GM21825 (cell line): ENCODE results near the gene TENT4A.
A peak's percentile ranks its signal among the peaks of the same experiment; 100 is the strongest.

Experiments used
- ATAC-seq: cut with Tn5 transposase; IDR thresholded peaks from one replicate; pipeline ENCODE4 v1.9.1; 2021; ENCODE audit warnings: mild to moderate bottlenecking, moderate library complexity; ENCODE audit not compliant: unreplicated experiment

The TENT4A gene

DNA sequence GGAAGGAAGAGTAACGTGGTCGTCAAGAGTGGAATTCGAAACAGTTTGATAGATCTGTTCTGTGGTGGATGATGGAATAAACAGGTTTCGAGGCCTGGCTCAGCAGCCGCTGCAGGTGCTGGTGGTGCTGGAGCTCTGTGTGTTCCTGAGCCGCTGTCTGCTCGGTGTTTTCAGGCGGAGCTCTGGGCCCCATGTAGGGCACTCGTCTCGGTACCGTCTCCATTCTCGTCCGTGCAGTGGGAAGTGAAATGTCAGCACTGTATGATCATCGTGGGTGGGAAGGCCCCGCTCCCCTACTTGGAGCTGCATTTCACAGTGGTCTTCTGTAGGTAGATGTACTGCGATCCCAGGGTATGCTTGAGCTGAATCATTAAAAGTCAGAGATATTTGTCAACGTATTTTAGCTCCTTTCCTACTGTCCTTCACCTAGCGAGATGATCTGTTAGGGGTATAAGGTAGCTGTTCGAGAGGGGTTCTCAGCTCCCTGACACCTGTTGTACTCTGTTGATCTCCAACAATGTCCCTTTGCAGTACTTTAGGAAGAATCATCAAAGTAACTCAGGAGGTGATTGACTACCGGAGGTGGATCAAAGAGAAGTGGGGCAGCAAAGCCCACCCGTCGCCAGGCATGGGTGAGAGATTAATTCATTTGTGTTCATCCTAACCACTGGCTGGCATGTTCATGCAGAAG is 35.9 kb downstream of the TENT4A start:
- no peak for ATAC-seq

DNA sequence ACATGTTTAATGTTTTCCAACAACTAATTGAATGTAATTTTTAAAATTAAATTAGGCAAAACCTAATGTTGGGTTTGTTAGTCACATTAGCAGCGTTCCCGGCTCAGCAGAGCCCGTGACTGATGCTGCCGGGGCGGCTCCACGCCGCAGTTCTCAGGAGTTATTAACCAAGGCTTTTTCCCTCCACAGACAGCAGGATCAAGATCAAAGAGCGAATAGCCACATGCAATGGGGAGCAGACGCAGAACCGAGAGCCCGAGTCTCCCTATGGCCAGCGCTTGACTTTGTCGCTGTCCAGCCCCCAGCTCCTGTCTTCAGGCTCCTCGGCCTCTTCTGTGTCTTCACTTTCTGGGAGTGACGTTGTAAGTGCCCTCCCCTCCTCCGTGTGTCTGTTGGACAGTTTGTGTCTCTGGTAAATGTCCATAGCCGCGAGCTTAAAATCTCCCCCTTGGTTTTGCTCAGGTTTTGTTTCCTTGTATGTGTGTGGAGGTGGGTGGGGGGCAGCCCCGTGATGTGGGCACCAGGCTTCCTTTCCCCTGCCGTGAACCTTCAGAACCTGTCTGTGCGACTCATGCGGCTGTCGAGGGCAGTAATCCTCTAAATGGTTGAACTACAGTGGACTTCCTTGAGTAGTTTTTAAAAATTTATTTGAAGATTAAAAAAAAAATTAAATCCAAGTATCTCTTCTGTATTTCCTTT is 37.1 kb downstream of the TENT4A start:
- no peak for ATAC-seq

DNA sequence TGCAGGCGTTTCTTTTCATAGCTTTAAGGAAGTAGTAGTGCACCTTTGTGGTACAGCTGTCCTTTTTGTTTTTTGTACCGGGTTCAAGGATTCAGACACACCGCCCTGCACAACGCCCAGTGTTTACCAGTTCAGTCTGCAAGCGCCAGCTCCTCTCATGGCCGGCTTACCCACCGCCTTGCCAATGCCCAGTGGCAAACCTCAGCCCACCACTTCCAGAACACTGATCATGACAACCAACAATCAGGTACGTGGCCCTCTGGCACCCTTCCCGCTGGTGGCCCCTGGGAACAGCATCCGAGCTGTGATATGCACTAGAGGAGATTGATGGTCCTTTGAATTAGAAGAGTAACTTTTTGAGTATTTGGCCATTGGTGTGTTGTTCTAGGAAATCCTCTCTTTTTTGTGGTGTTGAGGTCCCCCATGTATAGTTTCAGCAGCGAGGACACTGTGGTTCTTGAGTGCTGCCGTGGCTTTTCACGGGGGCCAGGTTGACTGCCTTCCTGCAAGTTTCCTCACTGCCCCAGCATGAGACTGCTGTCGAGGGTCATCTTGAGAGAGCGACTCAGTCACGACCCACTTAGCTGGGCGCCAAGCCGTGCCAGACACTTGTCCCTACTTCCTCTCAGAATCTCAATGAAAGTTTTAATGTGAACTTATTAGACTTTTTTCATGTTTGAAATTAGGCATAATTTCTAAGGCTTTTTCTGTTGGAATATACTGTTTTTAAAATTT is 37.9 kb downstream of the TENT4A start:
- no peak for ATAC-seq

DNA sequence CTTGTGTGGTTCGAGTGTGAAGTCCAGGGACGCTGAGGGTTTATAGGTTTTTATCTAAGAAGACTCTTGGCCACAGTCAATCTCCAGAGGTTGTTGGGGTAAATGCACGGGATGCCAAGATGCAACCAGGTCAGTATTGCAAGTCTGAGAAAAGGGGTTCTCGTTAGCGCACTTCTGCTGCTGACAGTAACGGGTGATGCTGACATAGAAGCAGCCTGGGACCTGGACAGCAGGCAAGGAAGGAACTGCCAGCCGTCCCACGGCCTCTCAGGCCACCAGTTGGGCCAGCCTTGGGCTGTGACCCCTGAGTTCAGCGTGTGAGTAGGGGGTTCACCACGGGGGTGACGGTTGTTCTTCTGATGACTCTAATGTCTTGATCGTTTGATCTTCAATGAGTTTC is 39.0 kb downstream of the TENT4A start:
- ATAC-seq, result no peak

DNA sequence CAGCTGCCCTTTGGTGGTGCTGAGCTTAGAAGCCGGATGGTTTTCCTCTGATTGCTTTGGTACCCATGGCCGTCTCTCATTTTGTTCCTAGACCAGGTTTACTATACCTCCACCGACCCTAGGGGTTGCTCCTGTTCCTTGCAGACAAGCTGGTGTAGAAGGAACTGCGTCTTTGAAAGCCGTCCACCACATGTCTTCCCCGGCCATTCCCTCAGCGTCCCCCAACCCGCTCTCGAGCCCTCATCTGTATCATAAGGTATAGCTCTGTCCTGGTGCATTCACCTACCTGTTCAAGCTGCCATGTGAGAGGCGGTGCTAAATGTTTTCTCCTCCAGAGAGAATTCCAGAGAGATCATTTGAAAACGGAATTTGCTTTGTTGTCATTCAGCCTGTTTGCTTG is 39.5 kb downstream of the TENT4A start:
- no peak for ATAC-seq

DNA sequence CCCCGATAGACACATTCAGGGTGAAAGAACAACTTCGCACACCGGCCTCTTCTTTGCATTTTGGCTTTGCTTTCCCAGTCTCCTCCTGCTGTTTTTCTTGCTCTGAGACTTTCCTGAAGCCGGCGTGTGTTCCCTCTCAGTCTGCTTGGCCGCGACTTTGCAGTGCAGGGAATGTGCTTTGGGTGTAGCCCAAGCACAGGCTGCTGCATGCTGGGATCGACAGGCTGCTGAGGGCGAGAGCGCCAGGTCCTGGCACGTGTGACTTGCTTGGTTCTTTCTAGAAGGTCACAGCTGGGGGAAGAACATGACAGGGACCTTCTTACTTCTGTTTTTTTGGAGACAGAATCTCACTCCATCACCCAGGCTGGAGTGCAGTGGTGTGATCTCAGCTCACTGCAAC is 40.6 kb downstream of the TENT4A start:
- no peak for ATAC-seq

DNA sequence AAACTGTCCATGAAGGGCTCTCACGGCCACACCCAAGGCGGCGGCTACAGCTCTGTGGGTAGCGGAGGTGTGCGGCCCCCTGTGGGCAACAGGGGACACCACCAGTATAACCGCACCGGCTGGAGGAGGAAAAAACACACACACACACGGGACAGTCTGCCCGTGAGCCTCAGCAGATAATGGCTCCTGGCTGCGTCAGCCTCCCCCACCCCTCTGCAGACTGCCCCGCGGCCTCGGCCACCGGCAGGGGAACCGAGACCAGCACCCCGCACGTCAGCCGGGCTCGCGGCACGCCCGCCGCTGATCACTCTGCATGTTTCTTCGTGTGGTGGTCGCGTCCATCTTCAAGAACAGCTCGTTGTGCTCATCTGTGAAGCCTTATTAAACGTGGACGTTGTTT is 41.5 kb downstream of the TENT4A start:
- ATAC-seq, result no peak

DNA sequence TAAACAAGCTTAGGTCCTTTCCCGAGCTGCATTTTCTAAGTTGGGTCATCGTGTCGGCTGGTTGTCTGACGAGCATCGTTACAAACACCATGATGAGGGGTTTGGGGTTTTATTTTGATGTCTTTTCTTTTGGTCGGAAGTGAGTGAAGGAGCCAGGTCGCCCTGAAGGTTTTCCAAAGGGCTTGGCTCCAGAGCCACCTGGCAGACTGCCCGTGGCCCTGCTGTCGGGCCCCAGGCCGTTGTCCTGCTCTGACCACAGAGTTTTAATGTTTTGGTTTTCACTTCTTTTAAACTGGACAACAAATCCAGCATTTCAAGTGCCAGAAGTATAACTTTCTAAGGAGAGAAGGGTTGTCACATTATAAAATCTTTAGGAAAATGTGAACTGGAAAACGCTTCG is 42.3 kb downstream of the TENT4A start:
- ATAC-seq, result no peak

DNA sequence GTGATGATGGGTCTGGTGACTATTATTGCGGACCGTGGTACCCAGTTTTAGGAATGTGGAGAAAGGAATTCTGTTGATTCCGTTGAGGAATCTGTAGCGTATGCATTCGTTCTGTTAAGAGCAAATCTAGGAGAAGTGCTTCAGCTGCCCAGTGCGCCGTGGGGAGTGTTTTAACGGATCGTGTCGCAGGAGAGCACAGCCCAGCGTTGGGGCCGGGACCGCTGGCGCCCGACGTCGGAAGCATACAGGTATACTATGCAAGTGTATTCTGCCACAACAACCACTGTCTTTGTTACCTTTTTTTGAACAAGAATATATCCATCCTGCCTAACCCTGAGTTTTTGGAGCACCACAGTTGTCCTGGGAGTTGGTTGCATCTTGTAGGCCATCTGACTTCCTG is 42.7 kb downstream of the TENT4A start:
- no peak for ATAC-seq

DNA sequence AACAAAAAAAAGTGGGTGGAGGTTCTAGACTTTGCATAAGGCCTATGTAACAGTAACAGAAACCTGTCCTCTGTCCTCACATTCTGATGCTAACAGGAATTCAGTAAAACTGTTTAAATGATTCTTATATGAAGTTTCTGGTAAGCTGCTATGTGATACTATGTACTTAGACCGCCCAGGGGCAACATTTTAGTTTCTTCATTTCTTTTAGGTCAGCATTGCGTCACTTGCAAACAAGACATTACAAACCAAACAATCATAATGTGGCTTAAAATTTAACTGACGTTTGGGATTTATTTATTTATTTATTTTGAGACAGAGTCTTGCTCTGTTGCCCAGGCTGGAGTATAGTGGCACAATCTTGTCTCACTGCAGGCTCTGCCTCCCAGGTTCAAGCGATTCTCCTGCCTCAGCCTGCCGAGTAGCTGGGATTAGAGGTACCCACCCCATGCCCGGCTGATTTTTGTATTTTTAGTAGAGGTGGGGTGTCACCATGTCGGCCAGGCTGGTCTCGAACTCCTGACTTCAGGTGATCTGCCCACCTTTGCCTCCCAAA is 44.3 kb downstream of the TENT4A start:
- no peak for ATAC-seq

DNA sequence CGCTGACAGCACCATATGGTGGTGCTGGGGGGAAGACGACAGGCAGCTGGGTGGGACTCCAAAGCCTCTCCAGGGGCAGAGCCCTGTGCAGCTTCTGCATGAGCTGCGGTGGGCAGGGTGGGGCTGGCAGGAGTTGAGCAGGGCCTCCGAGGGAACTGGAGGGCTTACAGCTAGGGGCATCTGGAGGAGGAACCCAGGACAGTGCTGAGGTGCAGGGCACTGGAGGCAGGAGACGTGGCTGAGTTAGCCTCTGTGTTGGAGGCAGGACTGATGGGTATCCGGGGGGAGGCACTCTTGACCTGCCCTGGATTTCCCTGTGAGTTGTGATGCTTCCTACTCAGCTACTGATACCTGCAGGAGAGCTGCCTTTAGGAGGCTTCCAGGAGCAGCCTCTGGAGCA is 45.0 kb downstream of the TENT4A start:
- ATAC-seq, result no peak

DNA sequence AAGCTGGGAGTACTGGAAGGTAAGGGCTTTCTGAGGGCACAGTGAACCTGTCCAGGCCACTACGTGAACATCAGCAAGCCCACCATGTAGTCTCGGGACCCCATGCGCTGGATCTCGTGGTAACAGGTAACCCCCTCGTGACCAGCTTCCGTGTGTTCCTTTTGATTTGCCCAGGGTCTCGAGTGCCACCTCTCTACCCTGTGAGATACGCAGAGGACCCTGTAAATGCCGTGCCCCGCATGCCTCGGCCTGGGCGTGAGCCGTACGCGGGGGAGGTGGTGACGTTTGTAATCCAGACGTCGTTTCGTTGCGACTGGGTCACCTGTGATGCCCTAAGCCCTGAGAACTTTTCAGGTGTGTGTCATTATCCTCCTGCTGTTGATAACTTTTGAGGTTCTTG is 45.5 kb downstream of the TENT4A start:
- ATAC-seq, result no peak

DNA sequence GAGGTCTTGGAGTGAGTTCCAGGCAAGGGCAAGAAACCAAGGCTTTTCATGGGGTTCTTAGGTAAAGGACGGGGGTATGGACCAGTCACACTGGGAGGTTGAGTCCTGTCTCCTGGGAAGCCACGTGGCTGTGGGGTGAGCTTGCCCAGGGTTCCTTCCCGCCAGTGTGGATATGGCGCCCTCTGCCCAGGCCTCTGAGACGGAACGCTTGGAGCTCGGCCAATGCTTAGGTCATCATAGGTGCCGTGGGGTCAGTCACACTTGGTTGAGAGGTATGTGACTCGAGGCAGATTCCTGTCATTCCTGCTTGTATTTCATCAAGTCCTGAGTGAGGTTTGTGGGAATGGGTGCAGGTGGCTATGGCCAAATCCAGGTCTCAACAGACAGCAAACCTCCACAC is 46.2 kb downstream of the TENT4A start:
- no peak for ATAC-seq

DNA sequence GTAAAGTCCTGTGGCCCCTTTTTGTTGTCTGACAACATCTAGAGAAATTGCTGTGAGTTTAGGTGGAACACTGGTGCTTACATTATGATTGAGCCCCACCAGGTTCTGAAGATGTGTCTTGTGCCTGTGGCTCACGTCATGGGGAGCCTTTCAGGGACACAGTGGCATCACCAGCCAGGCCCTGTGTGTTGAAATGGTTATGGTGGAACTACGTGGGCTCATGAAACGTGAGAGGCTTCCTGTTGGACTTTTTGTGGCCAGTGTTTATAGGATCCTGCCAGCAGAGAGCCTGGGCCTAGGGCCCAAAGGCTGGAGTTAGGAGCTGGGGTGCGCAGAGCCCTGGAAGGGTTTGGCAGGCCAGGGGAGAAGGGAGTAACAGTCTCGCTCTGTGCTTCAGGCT is 46.8 kb downstream of the TENT4A start:
- ATAC-seq, result no peak

DNA sequence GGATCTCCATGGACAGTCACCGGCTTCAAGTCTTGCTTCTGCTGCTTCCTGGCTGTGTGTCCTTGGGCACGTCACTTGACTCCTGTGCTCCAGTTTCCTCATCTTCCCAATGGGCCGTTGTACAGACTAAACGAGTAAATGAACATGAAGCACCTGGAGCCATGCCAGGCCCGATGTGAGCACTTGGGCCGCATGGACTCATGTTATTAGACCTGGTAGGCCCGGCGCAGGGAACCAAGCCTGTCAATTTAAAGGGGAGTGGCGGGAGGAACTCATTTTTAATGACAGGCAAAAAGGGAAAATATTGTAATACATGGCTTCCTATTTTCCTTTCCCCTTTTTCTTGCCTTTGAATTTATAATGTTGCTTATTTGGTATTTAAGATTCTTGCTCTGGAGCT is 47.5 kb downstream of the TENT4A start:
- no peak for ATAC-seq

DNA sequence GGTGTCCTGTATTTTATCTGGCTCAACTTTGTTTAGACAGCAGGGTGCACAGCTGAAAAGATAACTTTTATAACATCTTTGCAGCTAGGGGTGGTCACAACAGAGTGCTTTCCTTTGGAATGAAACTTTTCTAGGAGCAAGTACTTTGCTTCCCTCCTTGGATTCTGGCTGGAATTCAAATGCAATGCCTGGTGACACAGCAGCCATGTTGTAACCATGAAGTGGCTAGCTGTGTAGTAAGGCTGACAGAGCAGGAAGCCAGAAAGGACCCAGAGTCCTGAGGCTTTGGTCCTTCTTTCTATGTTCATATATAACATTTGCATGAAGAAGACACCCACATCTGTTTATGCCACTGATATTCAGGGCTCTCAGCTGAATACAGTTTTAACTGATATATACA is 48.1 kb downstream of the TENT4A start:
- no peak for ATAC-seq

DNA sequence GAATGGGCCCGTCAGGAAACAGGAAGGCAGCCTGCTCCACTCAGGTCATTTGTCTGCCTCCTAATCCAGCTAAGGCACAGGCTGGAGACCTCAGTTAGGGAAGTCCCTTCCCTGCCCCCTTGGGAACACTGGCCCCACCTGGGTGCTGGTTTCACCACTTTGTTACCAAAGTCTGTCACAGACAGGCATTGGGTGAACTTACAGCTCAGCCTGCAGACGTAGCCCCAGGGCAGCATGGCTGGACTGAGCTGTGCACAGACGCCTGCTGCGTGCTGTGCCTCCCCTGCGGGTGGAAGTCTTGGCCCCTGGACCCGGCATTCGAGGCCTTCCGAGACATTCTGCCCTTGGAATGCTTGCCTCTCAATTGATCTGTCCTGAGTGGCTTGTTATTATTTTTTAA is 48.9 kb downstream of the TENT4A start:
- no peak for ATAC-seq

DNA sequence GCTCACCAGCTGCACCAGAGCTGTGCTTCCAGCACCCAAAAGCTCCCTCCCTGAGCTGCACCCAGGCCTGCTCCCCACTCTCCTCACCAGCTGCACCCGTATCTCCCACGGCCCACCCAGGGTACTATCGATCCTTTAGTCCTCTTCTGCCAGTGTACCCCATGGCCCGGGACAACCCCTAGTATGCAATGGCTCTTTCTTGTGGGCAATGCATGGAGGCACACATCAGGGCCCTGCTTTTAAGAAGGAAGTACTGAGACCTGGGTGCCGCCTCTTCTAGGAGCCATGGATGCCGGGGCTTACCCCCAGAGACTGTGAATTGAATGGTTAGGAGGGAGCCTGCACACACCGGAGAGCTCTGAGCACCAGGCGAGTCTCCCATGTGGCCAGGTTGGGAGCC is 49.5 kb downstream of the TENT4A start:
- no peak for ATAC-seq

DNA sequence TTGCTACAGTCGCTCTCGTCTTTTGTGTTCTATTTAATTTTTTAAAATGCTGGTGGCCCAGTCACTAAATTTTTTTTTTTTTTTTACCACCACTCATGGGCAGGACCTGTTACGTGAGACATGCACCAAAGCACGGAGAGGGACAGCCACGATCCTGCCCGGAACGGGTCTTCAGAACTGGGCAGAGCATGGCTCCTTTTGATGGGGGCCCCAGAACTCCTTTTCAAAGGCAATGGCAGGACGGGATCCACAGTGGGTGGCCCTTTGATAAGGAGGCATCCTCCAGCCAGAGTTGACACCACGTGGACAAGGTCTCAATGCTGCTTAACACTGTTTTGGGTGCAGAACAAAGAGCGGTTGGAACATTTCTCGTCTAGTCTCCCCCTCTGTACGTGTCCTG is 50.0 kb downstream of the TENT4A start:
- no peak for ATAC-seq

DNA sequence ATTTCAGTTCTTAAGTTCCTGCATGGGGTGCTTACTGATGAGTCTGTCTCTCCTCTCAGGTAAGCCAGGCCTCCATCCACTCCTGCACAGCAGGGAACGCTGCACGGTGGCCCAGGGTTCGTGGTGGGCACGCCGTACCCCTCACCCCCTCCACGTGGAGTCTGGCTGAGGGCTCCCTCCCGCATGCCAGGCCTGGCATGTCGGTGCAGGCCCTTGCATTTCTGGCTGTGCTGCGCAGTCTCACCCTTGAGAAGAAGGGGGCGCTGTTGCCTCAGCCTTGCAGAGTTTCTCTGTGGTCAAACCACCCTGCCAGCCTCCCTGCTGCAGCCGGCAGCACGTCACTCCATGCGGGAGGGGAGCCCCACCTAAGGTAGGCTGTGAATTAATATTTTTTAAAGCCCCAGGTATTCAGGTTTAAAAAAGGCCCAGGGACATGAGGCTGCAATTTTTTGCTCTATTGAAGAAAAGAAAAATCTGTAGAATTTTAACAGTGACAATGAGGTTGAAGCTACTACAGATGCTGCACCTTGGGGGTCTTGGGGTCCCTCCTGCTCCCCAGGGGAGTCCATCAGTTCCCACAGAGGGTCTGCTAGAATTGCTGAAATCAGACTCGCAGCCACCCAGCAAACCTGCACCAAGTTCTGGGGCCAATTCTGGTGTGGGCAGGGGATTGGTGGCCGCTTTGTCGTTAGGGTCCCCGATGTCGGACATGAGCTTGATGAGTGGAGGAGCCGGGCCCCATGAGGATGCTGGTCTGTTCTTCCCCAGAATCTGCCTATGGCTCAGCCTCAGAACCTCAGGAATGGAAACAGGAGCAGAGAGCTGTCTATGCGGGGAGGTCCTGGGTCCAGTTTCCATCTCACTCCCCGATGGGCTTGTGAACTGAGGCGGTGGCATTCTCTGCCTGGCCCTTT is 52.6 kb downstream of the TENT4A start:
- ATAC-seq, result peak; percentile 80

DNA sequence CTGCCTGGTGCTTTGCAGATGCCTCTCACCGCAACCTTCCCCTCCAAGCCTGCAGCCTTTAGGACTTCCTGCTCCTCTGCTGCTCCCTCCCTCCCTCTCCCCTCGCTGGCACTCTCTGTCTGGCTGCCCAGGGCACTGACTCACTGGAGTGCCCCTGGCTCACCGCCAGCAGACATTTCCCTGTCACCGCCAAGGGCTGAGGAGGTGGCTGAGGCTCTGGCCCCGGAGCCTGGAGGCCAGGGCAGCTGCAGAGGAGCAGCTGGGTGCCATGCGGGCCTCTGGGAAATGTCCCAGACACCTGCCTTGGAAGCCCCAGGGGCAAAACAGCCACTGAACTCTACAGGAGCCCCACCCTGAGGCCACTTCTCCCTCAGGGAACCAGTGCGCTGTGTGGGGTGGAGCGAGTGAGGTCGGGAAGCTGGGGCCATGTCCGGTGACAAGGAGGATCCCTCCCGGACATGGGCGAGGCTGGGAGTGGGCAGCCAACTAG is 53.4 kb downstream of the TENT4A start:
- peak; percentile 54 for ATAC-seq
